ENCODE results near the gene PPP6R1. TPM values are rescaled to one million over a fixed set of nuclear protein-coding genes. Genes with fewer than 3 reads are reported as not detected.

Gene PPP6R1
- total and polyA plus RNA-seq, 2 of the 13 experiments (the other 11 are each of a cell fraction or from before 2014, with no cell fraction given), result 25.8 to 54.0 TPM

GRCh38 chr19:55206664-55207500, 51.9 kb downstream of the PPP6R1 start (continued):
- TF ChIP-seq ZXDC (CRISPR knock-in tag; IDR thresholded peaks at IDR 0.05) (no peak), ZMYM3 (CRISPR knock-in tag; IDR thresholded peaks at IDR 0.05) (0 out of 2 replicates have a peak, but pooled peaks have one; percentile 30), SRSF1 (optimal IDR thresholded peaks at IDR 0.05; ENCODE audit: low read depth, low read length) (peak; percentile 79), LRRFIP1 (CRISPR knock-in tag; conservative IDR thresholded peaks at IDR 0.05) (no peak), MLX (CRISPR knock-in tag; IDR thresholded peaks at IDR 0.05) (no peak), ZNF691 (CRISPR knock-in tag; IDR thresholded peaks at IDR 0.05; ENCODE audit: borderline replicate concordance, low read depth) (peak; percentile 65; the same call in 1 of the 2 replicates), MAFF (IDR thresholded peaks at IDR 0.05; ENCODE audit: low read depth, low read length) (no peak), ZNF790 (CRISPR knock-in tag; IDR thresholded peaks at IDR 0.05; ENCODE audit: borderline replicate concordance) (no peak), GTF3A (CRISPR knock-in tag; conservative IDR thresholded peaks at IDR 0.05) (no peak), STAT6 (CRISPR knock-in tag; IDR thresholded peaks at IDR 0.05; ENCODE audit: borderline replicate concordance) (peak; percentile 71; the same call in 1 of the 2 replicates), ZNF605 (CRISPR knock-in tag; IDR thresholded peaks at IDR 0.05) (no peak), ARNTL (CRISPR knock-in tag; IDR thresholded peaks at IDR 0.05) (no peak; the same call in 1 of the 2 replicates), IKZF5 (CRISPR knock-in tag; IDR thresholded peaks at IDR 0.05) (peak; percentile 65; the same call in 1 of the 2 replicates), ZSCAN20 (CRISPR knock-in tag; IDR thresholded peaks at IDR 0.05; ENCODE audit: borderline replicate concordance) (no peak), CCAR2 (optimal IDR thresholded peaks at IDR 0.05; ENCODE audit: low read depth, low read length) (no peak)
